H1 (cell line): Measurements from ENCODE around the gene EIPR1. TPM values are rescaled to one million over a fixed set of nuclear protein-coding genes. Genes with fewer than 3 reads are reported as not detected.

Source experiments
- ATF3 ChIP-seq: IDR thresholded peaks from 2 replicates; pipeline ENCODE4 v1.6.1; 2011; ENCODE audit warnings: low read depth, mild to moderate bottlenecking, low read length; ENCODE audit not compliant: insufficient read depth
- CTBP2 ChIP-seq: IDR thresholded peaks from 2 replicates; pipeline ENCODE4 v1.7.0; 2011; ENCODE audit warnings: borderline replicate concordance, mild to moderate bottlenecking, moderate library complexity, mixed read lengths, low read length; ENCODE audit not compliant: insufficient read depth, insufficient read length
- PHF8 ChIP-seq: fragments of 200-600 bp; sonication (generic); conservative IDR thresholded peaks from 2 replicates; pipeline ENCODE4 v1.7.1; 2012; ENCODE audit warnings: low read depth, mild to moderate bottlenecking, inconsistent platforms, low read length, moderate library complexity
- RNF2 ChIP-seq: fragments of 200-900, 300-1000 bp; sonication (generic); IDR thresholded peaks from 2 replicates; pipeline ENCODE4 v1.7.1; 2016; ENCODE audit warnings: borderline replicate concordance, low read depth, mild to moderate bottlenecking, antibody characterized with exemption, low read length; ENCODE audit not compliant: poor library complexity, severe bottlenecking; ENCODE audit errors: missing control alignments
- SIRT6 ChIP-seq: IDR thresholded peaks from one replicate; pipeline ENCODE4 v1.7.1; 2012; ENCODE audit warnings: low read length, inconsistent platforms
- SP4 ChIP-seq: IDR thresholded peaks from 2 replicates; pipeline ENCODE4 v1.6.1; 2012; ENCODE audit warnings: low read length, inconsistent platforms
- polyA plus RNA-seq, 7 experiments: library from polyadenylated mRNA; depleted of rRNA in 3 of 7; stranded (reverse) in 5 of 7; unstranded in 2 of 7; fragments of >200 nt in 5 of 7; fragments of 200-250 nt in 2 of 7; gene quantifications; 1 replicate in 5 of 7; 2 replicates in 1 of 7; 4 replicates in 1 of 7; pipeline versions ENCODE4 v1.2.1 to v1.2.3, GENCODE V29; 2011 to 2013; ENCODE audit warnings: missing spikeins in 2 of 7, mixed read lengths in 2 of 7
- total RNA-seq: library from RNA; stranded (reverse); fragmentation: NEBNext Ultra II Directional; extraction: Animal tissue kit (Norgen Biotek cat#: 25700); gene quantifications from 2 replicates; pipeline ENCODE4 v1.2.1, GENCODE V29; 2021
- TF ChIP-seq, protein P1 (sequence below): IDR thresholded peaks from 2 replicates; pipeline ENCODE4 v1.6.1; 2011; ENCODE audit warnings: low read length, improper control_type of control experiment

EIPR1 gene
- total and polyA plus RNA-seq, 2 of the 8 experiments (the other 6 are each of a cell fraction or from before 2014, with no cell fraction given): 26.3 to 56.4 TPM

DNA sequence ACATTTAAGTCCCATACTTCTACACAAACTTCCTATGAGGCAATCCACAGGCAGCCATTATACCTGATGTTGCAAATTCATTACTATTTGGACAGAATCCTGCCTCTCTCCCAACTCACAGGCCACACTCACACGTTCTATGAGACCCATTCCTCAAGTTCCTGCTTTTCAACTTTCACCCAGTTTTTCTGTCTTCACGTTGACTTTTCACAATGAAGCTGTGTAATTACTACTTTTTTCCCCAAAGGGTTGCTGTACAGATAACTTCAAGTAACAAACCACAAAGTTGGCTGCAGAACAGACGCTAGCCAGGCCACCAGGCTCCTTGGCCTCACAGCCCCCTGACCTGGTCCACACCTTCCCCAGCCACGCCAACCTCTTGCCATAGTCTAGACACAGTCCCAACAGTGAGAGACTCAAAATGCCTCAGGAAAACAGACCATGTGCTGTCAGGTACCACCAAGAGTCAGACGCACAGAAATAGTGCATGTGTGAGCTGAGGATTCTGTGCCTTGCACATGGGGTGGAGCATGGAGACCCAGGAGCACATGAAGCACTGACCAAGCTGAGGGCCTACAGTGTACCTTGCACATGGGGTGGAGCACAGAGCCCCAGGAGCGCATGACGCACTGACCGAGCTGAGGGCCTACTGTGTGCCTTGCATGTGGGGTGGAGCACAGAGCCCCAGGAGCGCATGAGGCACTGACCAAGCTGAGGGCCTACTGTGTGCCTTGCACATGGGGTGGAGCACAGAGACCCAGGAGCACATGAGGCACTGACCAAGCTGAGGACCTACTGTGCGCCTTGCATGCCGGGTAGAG, 61.0 kb downstream of the EIPR1 start (continued):
- TF ChIP-seq CTBP2 (no peak), RNF2 (no peak), ATF3 (no peak), PHF8 (no peak), SIRT6 (no peak), SP4 (no peak)
- TF ChIP-seq, protein P1, sequence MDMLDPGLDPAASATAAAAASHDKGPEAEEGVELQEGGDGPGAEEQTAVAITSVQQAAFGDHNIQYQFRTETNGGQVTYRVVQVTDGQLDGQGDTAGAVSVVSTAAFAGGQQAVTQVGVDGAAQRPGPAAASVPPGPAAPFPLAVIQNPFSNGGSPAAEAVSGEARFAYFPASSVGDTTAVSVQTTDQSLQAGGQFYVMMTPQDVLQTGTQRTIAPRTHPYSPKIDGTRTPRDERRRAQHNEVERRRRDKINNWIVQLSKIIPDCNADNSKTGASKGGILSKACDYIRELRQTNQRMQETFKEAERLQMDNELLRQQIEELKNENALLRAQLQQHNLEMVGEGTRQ: no peak
